ENCODE measurements around the gene TTC7B.

- TF ChIP-seq CTCF (IDR thresholded peaks at IDR 0.05; ENCODE audit: insufficient read depth, low read length, poor library complexity, severe bottlenecking) (no peak), EZH2phosphoT487 (conservative IDR thresholded peaks at IDR 0.05; ENCODE audit: low read length) (no peak)
Measured at GRCh38 chr14:90592655-90593054, 223.6 kb downstream of the TTC7B start.

Data from SU-DHL-6 (cell line).